ENCODE measurements around the gene TNNC2. TPM values are rescaled to one million over a fixed set of nuclear protein-coding genes. Genes with fewer than 3 reads are reported as not detected.

The TNNC2 gene
- total and polyA plus RNA-seq, 2 donors (not counting 1 experiment from before 2014, with no cell fraction given): 0.33 TPM; not detected in 1

DNA sequence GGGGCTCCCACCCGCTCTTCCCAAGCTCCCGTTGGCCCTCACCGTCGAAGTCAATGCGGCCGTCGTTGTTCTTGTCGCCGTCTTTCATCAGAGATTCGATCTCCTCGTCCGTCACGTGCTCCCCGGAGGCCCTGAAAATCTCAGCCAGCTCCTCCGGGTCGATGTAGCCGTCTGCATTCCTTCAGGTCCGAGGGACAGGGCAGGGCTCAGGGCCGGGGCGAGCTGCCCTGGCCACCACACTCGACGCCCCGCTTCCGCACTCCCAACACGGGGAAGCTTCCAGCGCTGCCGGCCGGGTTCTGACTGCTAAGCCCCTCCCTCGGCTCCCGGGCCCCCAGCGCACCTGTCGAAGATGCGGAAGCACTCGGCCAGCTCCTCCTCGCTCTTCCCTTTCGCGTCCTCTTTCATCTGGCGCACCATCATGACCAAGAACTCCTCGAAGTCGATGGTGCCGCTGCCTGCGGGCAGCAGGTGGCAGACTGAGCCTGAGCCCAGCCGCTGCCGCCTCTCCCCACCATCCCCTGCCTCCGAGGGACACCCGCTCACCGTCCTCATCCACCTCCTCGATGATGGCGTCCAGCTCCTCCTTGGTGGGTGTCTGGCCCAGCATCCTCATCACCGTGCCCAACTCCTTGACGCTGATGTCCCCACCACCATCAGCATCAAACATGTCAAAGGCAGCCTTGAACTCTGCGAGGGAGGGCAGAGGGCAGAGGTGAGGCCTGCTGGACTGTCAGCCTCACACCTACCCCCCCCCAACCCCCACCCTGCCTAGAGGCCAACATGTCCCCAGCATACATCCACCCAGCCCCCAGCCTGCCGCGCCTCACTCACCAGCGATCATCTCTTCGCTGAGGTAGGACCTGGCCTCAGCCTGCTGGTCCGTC lies 2.9 kb downstream of the TNNC2 start:
- Histone ChIP-seq H3K36me3 (replicated peaks in 1 of 2; ENCODE audit: control extremely low read depth in 1 of 2, control insufficient read depth in 1 of 2, extremely low read depth in 1 of 2, insufficient read depth in 2 of 2, low read length in 1 of 2) (no peaks in the 10 kb centered on the region), H2AFZ (ENCODE audit: insufficient read depth, low read depth, low read length, poor library complexity, severe bottlenecking) (peak overlapping the region; percentile 87), H3K9ac (ENCODE audit: low read length) (peak overlapping the region; percentile 58), H3K27me3 (replicated peaks in 1 of 4; ENCODE audit: control extremely low read depth in 1 of 4, control insufficient read depth in 3 of 4, insufficient read depth in 4 of 4, low read length in 3 of 4) (peaks cover 0 to 21% (median 9%) of the 10 kb centered on the region in 4 experiments), H3K27ac (ENCODE audit: low read length in 2 of 2) (no peak overlapping the region), H4K20me1 (ENCODE audit: control insufficient read depth, insufficient read depth, low read length, poor library complexity, severe bottlenecking) (no peaks in the 10 kb centered on the region), H3K79me2 (ENCODE audit: control insufficient read depth, insufficient read depth, low read length) (no peaks in the 10 kb centered on the region), H3K4me1 (ENCODE audit: control insufficient read depth in 2 of 2, insufficient read depth in 2 of 2, low read length in 2 of 2) (peaks cover 17 to 23% of the 10 kb centered on the region in 2 donors), H3K9me3 (ENCODE audit: control extremely low read depth in 1 of 3, control insufficient read depth in 2 of 3, insufficient read depth in 1 of 3, low read length in 2 of 3) (peaks cover 0 to 2% (median 0%) of the 10 kb centered on the region in 3 donors), H3K4me3 (ENCODE audit: control extremely low read depth in 1 of 5, extremely low read depth in 1 of 5, insufficient read depth in 1 of 5, low read depth in 2 of 5, low read length in 4 of 5) (peak overlapping the region in 4 of 5 experiments; percentile 2 to 51 (median 45)), H3K4me2 (replicated peaks; ENCODE audit: low read depth, low read length, poor library complexity, severe bottlenecking) (peak overlapping the region; percentile 80)
- TF ChIP-seq, protein P1, sequence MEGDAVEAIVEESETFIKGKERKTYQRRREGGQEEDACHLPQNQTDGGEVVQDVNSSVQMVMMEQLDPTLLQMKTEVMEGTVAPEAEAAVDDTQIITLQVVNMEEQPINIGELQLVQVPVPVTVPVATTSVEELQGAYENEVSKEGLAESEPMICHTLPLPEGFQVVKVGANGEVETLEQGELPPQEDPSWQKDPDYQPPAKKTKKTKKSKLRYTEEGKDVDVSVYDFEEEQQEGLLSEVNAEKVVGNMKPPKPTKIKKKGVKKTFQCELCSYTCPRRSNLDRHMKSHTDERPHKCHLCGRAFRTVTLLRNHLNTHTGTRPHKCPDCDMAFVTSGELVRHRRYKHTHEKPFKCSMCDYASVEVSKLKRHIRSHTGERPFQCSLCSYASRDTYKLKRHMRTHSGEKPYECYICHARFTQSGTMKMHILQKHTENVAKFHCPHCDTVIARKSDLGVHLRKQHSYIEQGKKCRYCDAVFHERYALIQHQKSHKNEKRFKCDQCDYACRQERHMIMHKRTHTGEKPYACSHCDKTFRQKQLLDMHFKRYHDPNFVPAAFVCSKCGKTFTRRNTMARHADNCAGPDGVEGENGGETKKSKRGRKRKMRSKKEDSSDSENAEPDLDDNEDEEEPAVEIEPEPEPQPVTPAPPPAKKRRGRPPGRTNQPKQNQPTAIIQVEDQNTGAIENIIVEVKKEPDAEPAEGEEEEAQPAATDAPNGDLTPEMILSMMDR (IDR thresholded peaks at IDR 0.05): no peak
- no peak for TF ChIP-seq EZH2 (IDR thresholded peaks at IDR 0.05; ENCODE audit: borderline replicate concordance, insufficient read depth, low read depth, low read length, poor library complexity, severe bottlenecking)
- POLR2A ChIA-PET: interaction anchor here (1.0 to 1.6 kb wide), 2 partner anchors 111 to 147 kb away, joined by 3 to 6 read pairs; partner anchors contain the start of gene PCIF1
- no peaks in the 10 kb centered on the region for H3K9me3 Mint-ChIP-seq (ENCODE audit: insufficient read depth)
- H3K4me3 Mint-ChIP-seq: peak overlapping the region; percentile 92
- H3K4me1 Mint-ChIP-seq: peaks cover 21% of the 10 kb centered on the region
- intact Hi-C loops (cut with micrococcal nuclease): loop anchor here (1.0 kb wide), 2 partner anchors 33 to 139 kb away; partner anchors contain the start of genes ACOT8 and ZSWIM3
- ATAC-seq (ENCODE audit: low read depth) (peak; percentile 83), DNase-seq (peak; percentile 77)
- H3K27me3 Mint-ChIP-seq: peaks cover 23% of the 10 kb centered on the region
- H3K27ac Mint-ChIP-seq: peak overlapping the region; percentile 86
- WGBS (ENCODE audit: insufficient coverage): 23% methylated on average over 57 of the region's 57 CpGs
- CTCF ChIA-PET: interaction anchor here (0.6 to 4.8 kb wide), 12 partner anchors 8 to 1705 kb away, joined by 3 to 20 read pairs (median 4); no protein-coding TSS in a partner anchor

Data from B cell (primary cell).